GM18502 (cell line): ENCODE data around the gene MLN.

ENCODE experiments used
- ATAC-seq: cut with Tn5 transposase; IDR thresholded peaks from one replicate; pipeline ENCODE4 v1.9.1; 2021; ENCODE audit warnings: mild to moderate bottlenecking; ENCODE audit not compliant: unreplicated experiment, poor library complexity

The MLN gene

GRCh38 chr6:33757906-33758305 is 45.9 kb downstream of the MLN start:
- no peak for ATAC-seq

- no peak for ATAC-seq
Measured at GRCh38 chr6:33757113-33757512, 46.7 kb downstream of the MLN start.

- ATAC-seq = no peak
Measured at GRCh38 chr6:33756211-33756954, 47.4 kb downstream of the MLN start.

- no peak for ATAC-seq
Measured at GRCh38 chr6:33755070-33755869, 48.5 kb downstream of the MLN start.

- ATAC-seq = no peak
Measured at GRCh38 chr6:33754222-33754621, 49.6 kb downstream of the MLN start.

GRCh38 chr6:33752646-33753015 is 51.2 kb downstream of the MLN start:
- no peak for ATAC-seq

GRCh38 chr6:33751771-33752645 is 51.8 kb downstream of the MLN start:
- ATAC-seq = no peak

- ATAC-seq = no peak
Measured at GRCh38 chr6:33750244-33750991, 53.4 kb downstream of the MLN start.

- no peak for ATAC-seq
Measured at GRCh38 chr6:33749401-33749800, 54.4 kb downstream of the MLN start.

- no peak for ATAC-seq
Measured at GRCh38 chr6:33748841-33749240, 55.0 kb downstream of the MLN start.

- ATAC-seq = no peak
Measured at GRCh38 chr6:33747823-33748222, 56.0 kb downstream of the MLN start.

GRCh38 chr6:33746651-33747100 is 57.1 kb downstream of the MLN start, which contains the start of gene IP6K3:
TSS of gene IP6K3 (minus strand) at chr6:33746905. CDS start at chr6:33735476, 11,429 bp downstream.
- no peak for ATAC-seq

- no peak for ATAC-seq
Measured at GRCh38 chr6:33746036-33746600, 57.7 kb downstream of the MLN start.

- no peak for ATAC-seq
Measured at GRCh38 chr6:33745548-33745947, 58.3 kb downstream of the MLN start.

GRCh38 chr6:33744895-33745546 is 58.8 kb downstream of the MLN start:
- ATAC-seq = no peak
